Lower lobe of right lung (tissue), 2 donors: ENCODE measurements around the gene DNAJC5G. TPM values are rescaled to one million over a fixed set of nuclear protein-coding genes. Genes with fewer than 3 reads are reported as not detected.

ENCODE experiments used
- ATAC-seq, 2 donors: fragments of 200-7000 bp; cut with Tn5 transposase; one replicate each; pipeline ENCODE4 v1.9.1; 2020 to 2022; ENCODE audit warnings: mild to moderate bottlenecking in 2 of 2, moderate library complexity in 2 of 2
- DNase-seq: peaks from one replicate; pipeline ENCODE4 v3.0.0-alpha.2; 2020
- H3K27ac ChIP-seq: fragments of 200-600 bp; one replicate; pipeline ENCODE4 v1.8.0; 2022
- H3K27me3 ChIP-seq: fragments of 200-600 bp; one replicate; pipeline ENCODE4 v1.8.0; 2022; ENCODE audit warnings: low read depth
- H3K36me3 ChIP-seq: fragments of 200-600 bp; one replicate; pipeline ENCODE4 v1.8.0; 2022; ENCODE audit warnings: mild to moderate bottlenecking
- H3K4me1 ChIP-seq: fragments of 200-600 bp; one replicate; pipeline ENCODE4 v1.8.0; 2022
- H3K4me3 ChIP-seq: fragments of 200-600 bp; one replicate; pipeline ENCODE4 v1.8.0; 2022; ENCODE audit warnings: mild to moderate bottlenecking
- H3K9me3 ChIP-seq: fragments of 200-600 bp; one replicate; pipeline ENCODE4 v1.8.0; 2022
- CTCF ChIP-seq: fragments of 200-600 bp; IDR thresholded peaks from one replicate; pipeline ENCODE4 v1.8.0; 2022; ENCODE audit warnings: antibody characterized with exemption, mild to moderate bottlenecking
- intact Hi-C: fragments of 100-400 bp; cut with DNase I; formaldehyde crosslinking; loops from one replicate; pipeline ENCODE4 v1.11.0; 2022
- total RNA-seq: library from RNA; stranded (reverse); fragmentation: NEBNext Ultra II Directional; extraction: Animal tissue kit (Norgen Biotek cat#: 25700); gene quantifications from one replicate; pipeline ENCODE4 v1.2.1, GENCODE V29; 2021
- donor health status: DM: no; HTN: yes; CAD: no; lungs with severe emphysema.

DNAJC5G gene
- total RNA-seq, 1 donor from 2014 or later, result not detected

- no peak for ATAC-seq
- Histone ChIP-seq H3K36me3 (no peaks in the 10 kb centered on the region), H3K27me3 (peaks cover 4% of the 10 kb centered on the region), H3K27ac (no peak overlapping the region), H3K9me3 (no peaks in the 10 kb centered on the region), H3K4me1 (peaks cover 8% of the 10 kb centered on the region), H3K4me3 (no peak overlapping the region)
- intact Hi-C loops, result no loop called here
- DNase-seq, result no peak
- TF ChIP-seq CTCF, result no peak
Measured at GRCh38 chr2:27278010-27278409, 2.8 kb downstream of the DNAJC5G start.

- no peaks in the 10 kb centered on the region for H3K9me3 ChIP-seq
- H3K4me3 ChIP-seq, result no peak overlapping the region
- no peak for TF ChIP-seq CTCF
- no peak overlapping the region for H3K27ac ChIP-seq
- ATAC-seq (no peak), DNase-seq (no peak)
- H3K27me3 ChIP-seq, result peaks cover 10% of the 10 kb centered on the region
- H3K36me3 ChIP-seq, result no peaks in the 10 kb centered on the region
- peaks cover 8% of the 10 kb centered on the region for H3K4me1 ChIP-seq
- intact Hi-C loops, result no loop called here
Measured at GRCh38 chr2:27280826-27281225, 5.6 kb downstream of the DNAJC5G start.

GRCh38 chr2:27281442-27281841 is 6.2 kb downstream of the DNAJC5G start:
- no peaks in the 10 kb centered on the region for H3K9me3 ChIP-seq
- ATAC-seq (no peak), DNase-seq (no peak)
- H3K27me3 ChIP-seq, result peaks cover 10% of the 10 kb centered on the region
- no peak overlapping the region for H3K4me3 ChIP-seq
- no peaks in the 10 kb centered on the region for H3K36me3 ChIP-seq
- no peak overlapping the region for H3K27ac ChIP-seq
- TF ChIP-seq CTCF, result no peak
- intact Hi-C loops, result no loop called here
- peaks cover 8% of the 10 kb centered on the region for H3K4me1 ChIP-seq

GRCh38 chr2:27281855-27282559 is 6.8 kb downstream of the DNAJC5G start, which contains the start of gene TRIM54:
TSS of gene TRIM54 (plus strand) at chr2:27282429. CDS start at chr2:27282732, 303 bp downstream.
- no peak for TF ChIP-seq CTCF
- intact Hi-C loops, result no loop called here
- DNase-seq (no peak), ATAC-seq (no peak)
- Histone ChIP-seq H3K27me3 (peaks cover 10% of the 10 kb centered on the region), H3K27ac (no peak within 1 kb of the TSS), H3K4me1 (peaks cover 8% of the 10 kb centered on the region), H3K4me3 (no peak within 1 kb of the TSS), H3K36me3 (no peaks in the 10 kb centered on the region), H3K9me3 (no peaks in the 10 kb centered on the region)

- Histone ChIP-seq H3K27me3 (peaks cover 10% of the 10 kb centered on the region), H3K9me3 (no peaks in the 10 kb centered on the region), H3K4me1 (peaks cover 8% of the 10 kb centered on the region), H3K27ac (no peak overlapping the region), H3K36me3 (no peaks in the 10 kb centered on the region), H3K4me3 (no peak overlapping the region)
- intact Hi-C loops, result no loop called here
- ATAC-seq, result no peak
- DNase-seq, result no peak
- TF ChIP-seq CTCF, result no peak
Measured at GRCh38 chr2:27282892-27283291, 7.7 kb downstream of the DNAJC5G start.
